ENCODE results near the gene OR51I1.

Gene OR51I1

DNA sequence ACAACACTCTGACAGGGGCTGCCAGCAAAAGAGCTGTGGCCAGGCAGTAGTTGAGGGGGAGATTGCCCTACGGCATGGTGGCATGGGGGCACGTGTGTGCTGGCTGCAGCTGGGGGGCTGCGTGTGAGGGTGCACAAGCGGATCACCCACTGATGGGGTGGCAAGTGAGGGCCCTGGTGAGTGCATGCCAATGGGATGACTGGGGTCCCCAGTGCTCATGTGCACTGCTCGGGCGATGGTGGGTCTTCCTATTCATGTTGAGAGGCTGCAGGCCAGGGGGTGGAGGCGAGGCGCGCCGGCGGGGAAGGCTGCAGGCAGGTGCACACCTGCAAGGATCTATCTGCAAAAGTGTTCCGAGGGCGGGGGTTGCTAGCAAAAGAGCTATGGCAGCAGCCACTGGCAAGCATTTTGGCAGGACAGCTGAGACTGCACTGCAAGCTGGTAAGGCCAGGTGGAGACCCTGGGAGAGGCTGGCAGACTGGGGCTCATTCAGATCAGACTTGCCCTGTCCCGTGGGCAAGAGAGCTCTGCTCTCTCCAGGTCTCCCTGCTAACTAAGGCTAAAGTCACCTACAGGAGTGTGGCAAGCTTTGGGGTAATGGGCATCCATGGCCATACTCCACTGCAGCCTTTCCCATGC lies 19.8 kb upstream of the OR51I1 start:
- TF ChIP-seq Cebpa-rat (IDR thresholded peaks at IDR 0.05) = no peak
- Histone ChIP-seq H3K4me2 (no peak overlapping the region), H3K27me3 (no peaks in the 10 kb centered on the region), H3K9me3 (replicated peaks in 1 of 11) (no peaks in the 10 kb centered on the region), H3K4me1 (no peaks in the 10 kb centered on the region), H3K9ac (no peak overlapping the region), H3K4me3 (no peak overlapping the region), H3K27ac (no peak overlapping the region), H4K20me1 (no peaks in the 10 kb centered on the region), H3K36me3 (no peaks in the 10 kb centered on the region)

DNA sequence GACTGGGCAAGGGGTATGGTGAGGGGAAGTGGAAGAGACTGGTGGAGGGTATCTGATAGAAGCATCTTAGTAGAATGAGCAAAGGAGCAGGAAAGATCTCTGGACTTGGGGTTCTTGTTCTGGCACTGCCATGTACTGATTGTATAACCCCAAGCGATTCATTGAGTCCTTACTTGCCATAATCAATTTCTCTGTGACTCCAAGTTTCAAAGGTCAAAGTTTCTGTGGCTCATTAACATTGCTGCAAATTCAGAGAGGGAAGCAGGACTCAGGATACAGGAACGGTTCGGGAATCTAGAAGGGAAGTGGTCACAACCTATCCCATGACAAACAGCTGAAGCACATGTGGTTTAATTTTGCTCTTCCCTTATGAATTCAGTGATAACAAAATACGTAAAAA lies 8.1 kb upstream of the OR51I1 start:
- Histone ChIP-seq H3K4me3 (no peak overlapping the region), H3K9ac (no peak overlapping the region), H3K4me2 (no peak overlapping the region), H3K27me3 (no peaks in the 10 kb centered on the region), H3K4me1 (no peaks in the 10 kb centered on the region), H3K36me3 (no peaks in the 10 kb centered on the region), H4K20me1 (no peaks in the 10 kb centered on the region), H3K27ac (no peak overlapping the region), H3K9me3 (replicated peaks in 1 of 11) (no peaks in the 10 kb centered on the region)
- TF ChIP-seq Cebpa-rat (IDR thresholded peaks at IDR 0.05) = no peak

DNA sequence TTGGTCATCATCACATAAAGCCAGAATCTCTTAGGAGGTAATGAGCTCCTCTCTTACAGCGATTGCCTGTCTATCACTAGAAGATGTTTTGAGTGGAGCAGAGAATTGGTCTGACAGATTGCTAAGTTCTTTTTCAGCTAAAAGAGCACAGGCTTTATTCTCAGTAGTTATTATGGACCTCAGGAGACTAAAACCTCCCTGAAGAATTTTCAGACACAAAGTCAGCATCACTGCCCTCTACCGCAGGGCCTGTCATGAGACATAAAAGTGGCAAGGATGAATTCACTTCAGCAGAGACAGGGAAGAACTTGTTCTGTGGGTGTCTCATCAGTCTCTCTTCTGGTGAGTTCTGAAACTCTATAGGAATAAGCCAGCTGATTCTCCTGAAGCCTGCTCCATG lies 7.7 kb upstream of the OR51I1 start, which contains the start of gene OR51I2:
Gene OR51I2, plus strand, starts transcription at position 301 of the 400 bp plus-strand sequence. CDS start 4,166 bp downstream, outside the sequence.
- H3K27me3 ChIP-seq = no peaks in the 10 kb centered on the region
- no peaks in the 10 kb centered on the region for H3K9me3 ChIP-seq (replicated peaks in 1 of 11)
- H4K20me1 ChIP-seq = no peaks in the 10 kb centered on the region
- no peaks in the 10 kb centered on the region for H3K4me1 ChIP-seq
- no peaks in the 10 kb centered on the region for H3K36me3 ChIP-seq
- TF ChIP-seq Cebpa-rat (IDR thresholded peaks at IDR 0.05) = no peak
- no peak within 1 kb of the TSS for H3K4me2 ChIP-seq
- H3K27ac ChIP-seq = no peak within 1 kb of the TSS
- no peak within 1 kb of the TSS for H3K4me3 ChIP-seq
- H3K9ac ChIP-seq = no peak within 1 kb of the TSS

DNA sequence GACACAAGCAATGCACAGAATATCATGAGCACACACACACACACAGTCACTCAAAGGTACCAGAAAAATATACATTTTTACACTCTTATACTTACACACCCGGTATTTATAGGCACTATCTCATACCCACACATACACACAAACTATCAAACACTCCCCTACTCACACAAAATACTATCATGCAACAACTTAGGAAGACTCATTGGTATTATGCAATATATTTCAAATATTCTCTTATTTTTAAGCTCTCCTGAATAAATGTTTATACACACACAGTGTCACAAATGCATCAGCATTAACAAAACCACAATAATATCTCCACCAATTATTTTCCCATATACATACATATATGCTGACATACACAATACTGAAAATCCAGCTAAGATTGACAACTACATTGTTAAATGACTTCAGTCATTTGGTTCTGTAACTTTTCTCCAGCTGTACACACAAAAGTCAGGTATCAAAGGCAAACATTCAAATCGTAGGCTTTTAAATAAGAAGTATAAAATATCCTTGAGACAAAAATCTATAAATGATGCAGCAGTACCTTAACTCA lies 2.6 kb upstream of the OR51I1 start:
- Histone ChIP-seq H3K27ac (no peak overlapping the region), H4K20me1 (no peaks in the 10 kb centered on the region), H3K4me3 (no peak overlapping the region), H3K9me3 (replicated peaks in 1 of 11) (no peaks in the 10 kb centered on the region), H3K9ac (no peak overlapping the region), H3K4me1 (no peaks in the 10 kb centered on the region), H3K27me3 (no peaks in the 10 kb centered on the region), H3K4me2 (no peak overlapping the region), H3K36me3 (no peaks in the 10 kb centered on the region)
- no peak for TF ChIP-seq Cebpa-rat (IDR thresholded peaks at IDR 0.05)

DNA sequence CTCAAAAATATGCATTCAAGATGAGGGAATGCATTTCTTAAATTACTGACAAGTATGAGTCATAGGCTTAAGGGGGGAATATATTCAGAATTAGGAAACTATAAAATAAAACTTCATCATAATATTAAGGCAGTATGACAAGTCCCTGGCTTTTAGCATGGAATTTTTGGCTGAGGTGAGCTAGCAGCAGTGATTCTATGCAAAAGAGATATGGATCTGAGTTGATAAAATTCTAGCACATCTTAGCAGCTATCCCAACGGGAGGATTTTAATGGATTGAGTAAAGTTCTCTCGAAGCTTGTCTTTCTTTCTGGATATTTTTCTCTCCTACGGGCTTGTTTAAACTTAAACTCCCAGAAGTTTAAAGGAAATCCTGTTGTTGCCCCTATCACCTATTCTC lies 18.2 kb downstream of the OR51I1 start:
- Histone ChIP-seq H3K4me2 (no peak overlapping the region), H3K27ac (no peak overlapping the region), H3K36me3 (no peaks in the 10 kb centered on the region), H3K27me3 (no peaks in the 10 kb centered on the region), H3K4me1 (no peaks in the 10 kb centered on the region), H4K20me1 (no peaks in the 10 kb centered on the region), H3K9me3 (replicated peaks in 1 of 11) (no peaks in the 10 kb centered on the region), H3K9ac (no peak overlapping the region), H3K4me3 (no peak overlapping the region)
- TF ChIP-seq Cebpa-rat (IDR thresholded peaks at IDR 0.05) = no peak

DNA sequence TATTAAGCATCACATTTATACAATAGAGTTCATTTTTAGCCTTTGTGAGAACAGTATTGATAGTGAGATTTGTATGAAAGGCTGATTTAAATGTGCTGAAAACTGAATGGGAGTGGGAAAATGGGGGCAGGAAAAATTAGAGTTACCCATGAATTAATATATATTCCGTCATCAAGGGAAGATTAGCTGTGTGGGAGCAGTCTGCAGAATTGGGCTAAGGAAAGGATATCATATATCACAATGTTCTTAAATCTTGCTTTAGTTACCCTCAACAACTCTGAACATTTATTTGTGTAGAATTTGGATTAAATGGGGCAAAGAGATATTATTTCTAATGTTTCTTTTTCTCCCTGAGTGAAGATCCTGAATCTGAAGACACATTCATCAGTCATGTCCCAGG lies 19.5 kb downstream of the OR51I1 start, which contains the start of gene OR51Q1:
Gene OR51Q1, plus strand, starts transcription at position 301 of the 400 bp plus-strand sequence. Its CDS starts 90 bp downstream, at position 391.
- no peak for TF ChIP-seq Cebpa-rat (IDR thresholded peaks at IDR 0.05)
- no peaks in the 10 kb centered on the region for H4K20me1 ChIP-seq
- no peaks in the 10 kb centered on the region for H3K36me3 ChIP-seq
- H3K9me3 ChIP-seq (replicated peaks in 1 of 11) = no peaks in the 10 kb centered on the region
- no peak within 1 kb of the TSS for H3K9ac ChIP-seq
- H3K27me3 ChIP-seq = no peaks in the 10 kb centered on the region
- H3K4me1 ChIP-seq = no peaks in the 10 kb centered on the region
- no peak within 1 kb of the TSS for H3K27ac ChIP-seq
- H3K4me2 ChIP-seq = no peak within 1 kb of the TSS
- no peak within 1 kb of the TSS for H3K4me3 ChIP-seq

DNA sequence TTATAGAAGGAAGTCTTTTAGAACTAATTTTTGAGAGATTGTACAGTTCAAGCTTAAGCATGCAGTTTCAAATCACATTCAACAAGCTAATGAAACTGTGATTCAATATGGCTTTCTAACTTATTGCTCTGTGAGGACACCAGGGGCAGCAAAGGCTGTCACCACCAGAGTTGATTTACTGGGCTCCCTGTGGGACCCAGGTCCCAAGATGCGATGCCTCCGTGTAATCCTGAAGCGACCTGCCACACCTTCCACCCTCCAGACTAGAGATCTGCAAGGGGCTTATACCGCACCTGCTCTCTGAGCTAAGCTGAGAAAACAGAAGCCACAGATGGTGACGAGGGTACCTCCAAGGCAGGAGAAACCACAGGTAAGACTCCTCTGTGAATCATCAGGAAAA lies 20.3 kb downstream of the OR51I1 start:
- H3K4me1 ChIP-seq = no peaks in the 10 kb centered on the region
- H3K9ac ChIP-seq = no peak overlapping the region
- no peak for TF ChIP-seq Cebpa-rat (IDR thresholded peaks at IDR 0.05)
- H3K4me3 ChIP-seq = no peak overlapping the region
- H3K27ac ChIP-seq = no peak overlapping the region
- H3K27me3 ChIP-seq = no peaks in the 10 kb centered on the region
- H3K36me3 ChIP-seq = no peaks in the 10 kb centered on the region
- no peaks in the 10 kb centered on the region for H3K9me3 ChIP-seq (replicated peaks in 1 of 11)
- no peak overlapping the region for H3K4me2 ChIP-seq
- H4K20me1 ChIP-seq = no peaks in the 10 kb centered on the region

DNA sequence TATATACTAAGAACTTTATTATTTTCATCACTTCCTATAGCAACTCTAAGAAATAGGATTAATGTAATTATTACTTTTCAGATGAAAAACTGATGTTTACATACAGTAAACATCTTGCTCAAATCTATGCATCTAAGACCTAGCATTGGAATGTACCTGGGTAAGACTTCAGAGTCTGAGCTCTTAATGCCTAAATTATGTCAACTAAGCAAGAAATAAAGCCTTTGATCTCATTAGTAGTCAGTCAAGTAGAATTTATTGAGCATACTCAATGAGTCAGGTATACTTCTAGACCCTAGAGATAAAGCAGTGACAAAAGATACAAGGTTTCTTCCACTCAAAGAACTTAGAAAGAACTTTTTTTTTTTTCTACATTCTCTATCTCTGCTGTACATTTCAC lies 36.1 kb downstream of the OR51I1 start:
- no peaks in the 10 kb centered on the region for H4K20me1 ChIP-seq
- TF ChIP-seq Cebpa-rat (IDR thresholded peaks at IDR 0.05) = no peak
- no peaks in the 10 kb centered on the region for H3K27me3 ChIP-seq
- no peak overlapping the region for H3K4me3 ChIP-seq
- no peaks in the 10 kb centered on the region for H3K4me1 ChIP-seq
- peaks cover 0 to 5% (median 0%) of the 10 kb centered on the region in 11 experiments; a peak in 1 of 22 replicates for H3K9me3 ChIP-seq (replicated peaks in 1 of 11)
- no peak overlapping the region for H3K4me2 ChIP-seq
- H3K36me3 ChIP-seq = no peaks in the 10 kb centered on the region
- no peak overlapping the region for H3K9ac ChIP-seq
- H3K27ac ChIP-seq = no peak overlapping the region

DNA sequence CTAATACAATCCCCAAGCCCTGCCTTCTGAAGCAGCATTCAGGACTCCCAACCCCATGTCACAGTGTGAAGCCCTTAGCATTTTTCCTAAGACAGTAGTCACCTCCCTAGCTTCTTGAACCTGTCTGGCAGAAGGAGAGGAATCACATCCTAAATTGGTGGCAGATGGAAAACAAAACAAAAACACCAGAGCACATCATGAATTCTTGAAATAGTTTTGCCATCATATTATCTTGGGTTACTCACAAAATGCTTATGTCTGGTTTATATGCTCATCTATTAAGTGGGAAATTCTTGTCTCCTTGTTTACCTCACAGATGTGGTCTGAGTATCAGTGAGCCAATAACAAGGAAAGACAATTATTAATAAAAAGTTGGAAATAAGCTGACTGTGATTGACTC lies 42.4 kb downstream of the OR51I1 start:
- Histone ChIP-seq H3K4me3 (no peak overlapping the region), H3K4me2 (no peak overlapping the region), H4K20me1 (no peaks in the 10 kb centered on the region), H3K27ac (no peak overlapping the region), H3K9ac (no peak overlapping the region), H3K36me3 (no peaks in the 10 kb centered on the region), H3K9me3 (replicated peaks in 1 of 11) (no peaks in the 10 kb centered on the region), H3K4me1 (no peaks in the 10 kb centered on the region), H3K27me3 (no peaks in the 10 kb centered on the region)
- no peak for TF ChIP-seq Cebpa-rat (IDR thresholded peaks at IDR 0.05)

DNA sequence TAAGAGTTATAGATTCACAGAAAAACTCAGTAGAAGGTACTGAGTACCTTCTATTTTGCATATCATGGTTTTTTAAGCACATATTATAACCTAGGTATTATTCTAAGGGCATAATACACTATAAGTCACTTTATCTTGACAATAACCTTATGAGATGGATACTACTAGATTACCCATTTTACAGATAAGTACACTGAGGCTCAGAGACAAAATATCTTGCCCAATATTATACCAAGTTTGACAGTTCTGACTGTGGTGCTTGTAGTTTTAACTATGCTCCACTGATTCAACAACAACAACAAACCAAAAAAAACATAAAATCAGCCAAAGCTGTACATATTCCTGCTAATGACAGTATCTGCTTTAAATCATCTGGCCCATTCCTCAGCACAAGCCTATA lies 47.2 kb downstream of the OR51I1 start:
- no peak overlapping the region for H3K4me2 ChIP-seq
- no peaks in the 10 kb centered on the region for H4K20me1 ChIP-seq
- H3K9me3 ChIP-seq (replicated peaks in 1 of 11) = no peaks in the 10 kb centered on the region
- no peak overlapping the region for H3K27ac ChIP-seq
- H3K36me3 ChIP-seq = no peaks in the 10 kb centered on the region
- no peak overlapping the region for H3K4me3 ChIP-seq
- no peaks in the 10 kb centered on the region for H3K4me1 ChIP-seq
- no peak for TF ChIP-seq Cebpa-rat (IDR thresholded peaks at IDR 0.05)
- no peak overlapping the region for H3K9ac ChIP-seq
- no peaks in the 10 kb centered on the region for H3K27me3 ChIP-seq

Measured in BLaER1 treated with 17β-estradiol and CSF1 and Interleukin-3, amounts not matched to agents 10 nM and 100 nM (cell line).